GM12864 (cell line): Measurements from ENCODE around the gene PTPRR.
A peak's percentile ranks its signal among the peaks of the same experiment; 100 is the strongest.
"Not testable (repeated sequence)": the region's sequence is repeated elsewhere in the genome, so short reads cannot be mapped to it uniquely, and the experiment has no call there.

ENCODE experiments used
- DNase-seq: peaks from one replicate; pipeline ENCODE4 v3.0.0-alpha.2; 2011; ENCODE audit warnings: low read depth
- H3K4me3 ChIP-seq: 2 replicates; pipeline ENCODE4 v1.5.1; 2011; ENCODE audit warnings: mild to moderate bottlenecking, low read depth, low read length, control low read depth
- TF ChIP-seq, protein P1 (sequence below): IDR thresholded peaks from 2 replicates; pipeline ENCODE4 v1.5.1; 2011; ENCODE audit warnings: low read depth, mild to moderate bottlenecking, moderate library complexity, low read length, control low read depth, inconsistent platforms; ENCODE audit errors: missing control alignments

Gene PTPRR

DNA sequence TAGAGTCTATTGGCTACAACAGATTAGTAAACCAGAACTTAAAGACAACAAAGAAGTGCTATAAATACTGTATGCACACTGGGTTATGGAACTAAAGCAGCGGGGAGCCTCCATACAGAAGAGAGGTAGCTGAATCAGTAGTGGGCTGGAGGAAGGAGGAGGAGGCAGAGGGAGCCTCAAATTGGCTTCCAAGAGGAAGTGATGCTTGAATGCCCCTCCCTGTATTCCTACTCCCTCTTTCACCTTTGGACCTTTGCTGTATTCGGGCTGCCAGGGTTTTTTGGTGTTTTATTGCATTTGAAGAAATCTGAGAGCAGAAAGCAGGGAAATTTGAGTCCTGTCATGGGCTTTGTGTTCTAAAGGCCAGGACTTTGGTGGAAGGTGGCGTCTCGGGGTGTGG is 179.3 kb downstream of the PTPRR start:
- no peak overlapping the region for H3K4me3 ChIP-seq
- no peak for DNase-seq
- TF ChIP-seq, protein P1, sequence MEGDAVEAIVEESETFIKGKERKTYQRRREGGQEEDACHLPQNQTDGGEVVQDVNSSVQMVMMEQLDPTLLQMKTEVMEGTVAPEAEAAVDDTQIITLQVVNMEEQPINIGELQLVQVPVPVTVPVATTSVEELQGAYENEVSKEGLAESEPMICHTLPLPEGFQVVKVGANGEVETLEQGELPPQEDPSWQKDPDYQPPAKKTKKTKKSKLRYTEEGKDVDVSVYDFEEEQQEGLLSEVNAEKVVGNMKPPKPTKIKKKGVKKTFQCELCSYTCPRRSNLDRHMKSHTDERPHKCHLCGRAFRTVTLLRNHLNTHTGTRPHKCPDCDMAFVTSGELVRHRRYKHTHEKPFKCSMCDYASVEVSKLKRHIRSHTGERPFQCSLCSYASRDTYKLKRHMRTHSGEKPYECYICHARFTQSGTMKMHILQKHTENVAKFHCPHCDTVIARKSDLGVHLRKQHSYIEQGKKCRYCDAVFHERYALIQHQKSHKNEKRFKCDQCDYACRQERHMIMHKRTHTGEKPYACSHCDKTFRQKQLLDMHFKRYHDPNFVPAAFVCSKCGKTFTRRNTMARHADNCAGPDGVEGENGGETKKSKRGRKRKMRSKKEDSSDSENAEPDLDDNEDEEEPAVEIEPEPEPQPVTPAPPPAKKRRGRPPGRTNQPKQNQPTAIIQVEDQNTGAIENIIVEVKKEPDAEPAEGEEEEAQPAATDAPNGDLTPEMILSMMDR: no peak

DNA sequence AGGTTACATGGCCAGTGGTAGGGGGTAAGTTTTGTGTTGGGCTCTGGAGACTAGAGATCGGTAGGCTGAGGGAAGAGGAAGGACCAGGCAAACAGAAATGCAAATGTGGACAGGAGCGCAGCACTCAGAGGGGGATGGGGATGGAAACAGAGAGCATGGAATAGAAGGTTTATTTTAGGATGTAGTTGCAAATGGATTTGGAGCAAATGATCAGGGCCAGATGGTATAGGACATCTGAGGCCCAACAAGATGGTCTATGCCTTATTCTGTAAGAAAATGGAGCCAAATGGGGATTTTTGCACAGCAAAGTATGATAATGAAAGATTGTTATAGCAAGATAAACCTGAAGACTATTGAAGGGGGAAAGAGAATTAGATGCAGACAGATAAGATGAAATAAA is 180.8 kb downstream of the PTPRR start:
- H3K4me3 ChIP-seq: no peak overlapping the region

DNA sequence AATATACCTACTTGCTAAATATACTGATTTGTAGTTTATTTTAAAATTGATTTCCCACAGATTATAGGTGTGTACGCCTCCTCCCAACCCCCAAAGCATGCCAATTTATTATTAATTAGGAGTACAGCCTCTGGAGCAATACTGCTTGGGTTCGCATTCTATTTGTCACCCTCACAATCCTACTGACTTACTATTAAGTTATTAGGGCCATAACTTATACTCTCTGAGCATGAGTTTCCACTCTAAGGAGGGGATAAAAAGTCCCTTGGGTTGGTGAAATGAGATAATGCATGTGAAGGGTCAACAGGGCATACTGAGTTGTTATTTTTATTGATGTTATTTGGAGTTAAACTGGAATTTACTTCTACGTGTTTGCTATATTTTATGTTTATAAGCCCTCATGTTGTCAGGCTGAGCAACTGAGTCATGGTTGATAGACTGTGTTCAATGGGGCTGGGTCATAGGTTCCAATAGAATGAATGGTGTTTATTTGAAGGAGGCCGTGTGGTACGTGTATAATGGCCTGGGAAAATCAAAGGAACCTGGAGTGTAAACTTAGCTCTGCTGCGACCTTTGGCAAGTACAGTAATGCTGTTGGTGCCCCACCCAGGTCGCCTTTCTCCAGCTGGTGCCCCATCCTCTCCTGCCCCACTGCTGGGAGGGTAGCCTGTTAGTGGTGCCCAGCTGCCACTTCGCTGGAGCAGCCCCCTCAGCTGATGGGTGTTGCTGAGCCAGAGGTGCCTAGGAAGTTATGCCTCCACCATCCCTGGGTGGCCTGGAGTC is 184.0 kb downstream of the PTPRR start:
- H3K4me3 ChIP-seq: no peak overlapping the region
- DNase-seq: no peak
- TF ChIP-seq, protein P1: no peak

More for the DNA sequence above, 180.8 kb downstream of the PTPRR start:
- DNase-seq: no peak
- TF ChIP-seq, protein P1: no peak

DNA sequence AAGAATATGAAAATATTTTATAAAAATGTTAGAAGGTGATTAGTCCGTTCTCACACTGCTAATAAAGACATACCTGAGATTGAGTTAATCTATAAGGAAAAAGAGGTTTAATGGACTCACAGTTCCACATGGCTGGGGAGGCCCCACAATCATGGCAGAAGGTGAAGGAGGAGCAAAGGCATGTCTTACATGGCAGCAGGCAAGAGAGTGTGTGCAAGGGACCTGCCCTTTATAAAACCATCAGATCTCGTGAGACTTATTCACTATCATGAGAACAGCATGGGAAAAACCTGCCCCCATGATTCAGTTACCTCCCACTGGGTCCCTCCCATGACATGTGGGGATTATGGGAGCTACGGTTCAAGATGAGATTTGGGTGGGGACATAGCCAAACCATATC is 185.3 kb downstream of the PTPRR start:
- DNase-seq, H3K4me3 ChIP-seq: not testable (repeated sequence)

DNA sequence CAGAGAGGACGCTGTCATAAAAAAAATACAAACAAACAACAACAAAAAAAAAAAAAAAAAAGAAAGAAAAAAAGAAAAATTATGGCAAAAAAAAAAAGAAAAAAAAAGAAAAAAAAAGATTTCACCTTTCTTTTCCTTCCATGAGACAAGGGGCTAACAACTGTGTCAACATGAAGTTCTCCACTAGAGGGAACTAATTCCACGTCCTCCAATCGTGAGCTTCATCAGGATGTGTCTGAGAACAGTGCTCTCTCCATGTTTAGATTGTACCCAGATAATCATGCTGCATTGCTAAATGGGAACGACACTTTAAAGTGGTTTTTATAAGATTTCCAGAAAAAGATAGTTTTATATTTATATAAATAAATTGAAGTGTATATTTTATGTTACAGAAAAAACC is 187.2 kb downstream of the PTPRR start:
- DNase-seq: peak; percentile 7
- no peak overlapping the region for H3K4me3 ChIP-seq
- TF ChIP-seq, protein P1: peak; percentile 59

DNA sequence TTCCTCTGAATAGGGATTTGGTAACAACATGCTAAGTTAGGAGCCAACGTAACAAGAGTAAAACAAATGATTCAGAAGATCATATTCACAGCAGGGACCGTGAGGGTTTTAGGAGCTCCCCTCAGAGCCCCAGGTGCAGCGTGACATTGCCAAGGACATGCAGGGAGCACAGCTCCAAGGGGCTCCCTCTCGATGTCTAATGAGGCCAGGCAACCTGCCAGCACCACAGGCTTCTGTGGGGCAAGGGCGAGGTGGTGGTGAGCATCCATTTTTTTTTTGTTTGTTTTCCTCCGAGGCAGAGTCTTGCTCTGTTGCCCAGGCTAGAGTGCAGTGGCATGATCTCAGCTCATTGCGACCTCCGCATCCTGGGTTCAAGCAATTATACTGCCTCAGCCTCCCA is 188.3 kb downstream of the PTPRR start:
- no peak for DNase-seq
- H3K4me3 ChIP-seq: no peak overlapping the region
- TF ChIP-seq, protein P1: no peak

DNA sequence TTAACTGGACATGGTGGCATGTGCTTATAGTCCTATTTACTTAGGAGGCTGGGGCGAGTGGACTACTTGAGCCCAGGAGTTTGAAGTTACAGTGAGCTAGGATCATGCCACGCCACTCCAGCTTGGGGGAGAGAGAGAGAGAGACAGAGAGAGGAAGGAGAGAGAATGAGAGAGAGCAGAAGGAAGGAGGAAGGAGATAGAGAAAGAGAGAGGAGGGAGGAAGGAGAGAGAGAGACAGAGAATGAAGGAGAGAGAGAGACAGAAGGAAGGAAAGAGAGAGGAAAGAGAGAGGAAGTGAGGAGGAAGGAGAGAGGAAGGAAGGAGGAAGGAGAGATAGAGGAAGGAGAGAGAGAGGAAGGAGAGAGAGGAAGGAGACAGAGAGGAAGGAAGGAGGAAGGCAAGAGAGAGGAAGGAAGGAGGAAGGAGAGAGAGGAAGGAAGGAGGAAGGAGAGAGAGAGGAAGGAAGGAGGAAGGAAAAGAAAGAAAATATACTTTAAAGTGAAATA is 189.8 kb downstream of the PTPRR start:
- H3K4me3 ChIP-seq: no peak overlapping the region
- TF ChIP-seq, protein P1: no peak
- no peak for DNase-seq
